Muscle of back (tissue), 11 donors: Measurements from ENCODE around the gene MST1. TPM values are rescaled to one million over a fixed set of nuclear protein-coding genes. Genes with fewer than 3 reads are reported as not detected.

Source experiments
- DNase-seq, 3 donors: peaks; one replicate each; pipeline versions ENCODE4 v3.0.0 to v3.0.0-alpha.2; 2013
- polyA plus RNA-seq, 10 donors: library from polyadenylated mRNA; unstranded; fragments of 120-200 nt; gene quantifications; one replicate each; pipeline ENCODE4 v1.2.1, GENCODE V29; 2013; ENCODE audit not compliant: insufficient read length in 10 of 10

The MST1 gene
- polyA plus RNA-seq, 10 donors, result 5.0 to 14.2 (median 8.1) TPM

DNA sequence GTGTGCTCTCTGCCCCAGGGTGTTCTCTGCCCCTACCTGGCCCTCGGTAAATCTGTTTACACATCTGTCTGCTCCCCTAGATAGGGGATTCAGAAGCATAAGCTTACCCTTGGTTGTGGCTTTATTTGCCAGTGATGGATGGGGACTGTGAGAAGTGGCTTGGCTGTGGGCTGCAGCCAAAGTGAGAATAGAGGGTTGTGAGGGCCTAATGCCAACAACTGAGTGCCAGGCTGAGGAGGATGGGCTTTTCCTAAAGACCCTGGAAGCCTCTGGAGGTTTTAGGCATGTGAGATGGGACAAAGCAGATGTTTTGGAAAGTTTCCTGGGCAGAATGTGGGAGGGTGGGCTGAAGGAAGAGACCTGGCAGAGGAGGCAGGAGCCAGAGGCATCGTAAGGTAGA is 30.6 kb downstream of the MST1 start:
- no peak for DNase-seq

DNA sequence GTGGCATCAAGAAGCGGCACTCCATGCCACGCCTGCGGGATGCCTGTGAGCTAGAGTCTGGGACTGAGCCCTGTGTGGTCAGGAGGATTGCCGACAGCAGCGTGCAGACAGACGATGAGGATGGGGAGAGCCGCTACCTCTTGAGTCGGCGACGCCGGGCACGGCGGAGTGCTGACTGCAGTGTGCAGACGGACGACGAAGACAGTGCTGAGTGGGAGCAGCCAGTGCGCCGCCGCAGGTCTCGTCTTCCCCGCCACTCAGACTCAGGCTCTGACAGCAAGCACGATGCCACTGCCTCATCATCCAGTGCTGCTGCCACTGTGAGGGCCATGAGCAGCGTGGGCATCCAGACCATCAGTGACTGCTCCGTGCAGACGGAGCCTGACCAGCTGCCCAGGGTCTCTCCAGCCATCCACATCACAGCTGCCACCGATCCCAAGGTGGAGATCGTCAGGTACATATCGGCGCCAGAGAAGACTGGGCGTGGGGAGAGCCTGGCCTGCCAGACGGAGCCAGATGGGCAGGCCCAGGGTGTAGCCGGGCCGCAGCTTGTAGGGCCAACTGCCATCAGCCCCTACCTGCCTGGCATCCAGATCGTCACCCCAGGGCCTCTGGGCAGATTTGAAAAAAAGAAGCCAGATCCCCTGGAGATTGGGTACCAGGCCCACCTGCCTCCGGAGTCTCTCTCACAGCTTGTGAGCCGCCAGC is 31.9 kb downstream of the MST1 start:
- no peak for DNase-seq

DNA sequence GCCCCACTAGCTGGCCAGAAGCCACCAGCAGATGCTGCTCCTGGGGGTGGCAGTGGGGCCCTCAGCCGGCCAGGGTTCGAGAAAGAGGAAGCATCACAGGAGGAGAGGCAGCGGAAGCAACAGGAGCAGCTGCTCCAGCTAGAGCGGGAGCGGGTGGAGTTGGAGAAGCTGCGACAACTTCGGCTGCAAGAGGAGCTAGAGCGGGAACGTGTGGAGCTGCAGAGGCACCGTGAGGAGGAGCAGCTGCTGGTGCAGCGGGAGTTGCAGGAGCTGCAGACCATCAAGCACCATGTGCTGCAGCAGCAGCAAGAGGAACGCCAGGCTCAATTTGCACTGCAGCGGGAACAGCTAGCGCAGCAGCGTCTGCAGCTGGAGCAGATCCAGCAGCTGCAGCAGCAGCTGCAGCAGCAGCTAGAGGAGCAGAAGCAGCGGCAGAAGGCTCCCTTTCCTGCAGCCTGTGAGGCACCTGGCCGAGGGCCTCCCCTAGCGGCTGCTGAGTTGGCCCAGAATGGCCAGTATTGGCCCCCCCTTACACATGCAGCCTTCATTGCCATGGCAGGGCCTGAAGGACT is 32.6 kb downstream of the MST1 start:
- peak in 2 of 3 donors; percentile 9 to 77 for DNase-seq

DNA sequence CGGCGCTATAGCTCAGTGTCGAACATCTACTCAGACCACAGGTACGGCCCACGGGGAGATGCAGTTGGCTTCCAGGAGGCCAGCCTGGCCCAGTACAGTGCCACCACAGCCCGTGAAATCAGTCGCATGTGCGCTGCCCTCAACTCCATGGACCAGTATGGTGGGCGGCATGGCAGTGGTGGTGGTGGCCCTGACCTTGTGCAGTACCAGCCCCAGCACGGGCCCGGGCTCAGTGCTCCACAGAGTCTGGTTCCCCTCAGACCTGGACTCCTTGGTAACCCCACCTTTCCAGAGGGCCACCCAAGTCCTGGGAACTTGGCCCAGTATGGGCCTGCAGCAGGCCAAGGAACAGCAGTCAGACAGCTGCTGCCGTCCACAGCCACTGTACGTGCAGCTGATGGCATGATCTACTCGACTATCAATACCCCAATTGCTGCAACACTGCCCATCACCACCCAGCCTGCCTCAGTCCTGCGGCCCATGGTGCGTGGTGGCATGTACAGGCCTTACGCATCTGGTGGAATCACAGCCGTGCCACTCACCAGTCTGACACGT is 33.5 kb downstream of the MST1 start:
- DNase-seq, result no peak

DNA sequence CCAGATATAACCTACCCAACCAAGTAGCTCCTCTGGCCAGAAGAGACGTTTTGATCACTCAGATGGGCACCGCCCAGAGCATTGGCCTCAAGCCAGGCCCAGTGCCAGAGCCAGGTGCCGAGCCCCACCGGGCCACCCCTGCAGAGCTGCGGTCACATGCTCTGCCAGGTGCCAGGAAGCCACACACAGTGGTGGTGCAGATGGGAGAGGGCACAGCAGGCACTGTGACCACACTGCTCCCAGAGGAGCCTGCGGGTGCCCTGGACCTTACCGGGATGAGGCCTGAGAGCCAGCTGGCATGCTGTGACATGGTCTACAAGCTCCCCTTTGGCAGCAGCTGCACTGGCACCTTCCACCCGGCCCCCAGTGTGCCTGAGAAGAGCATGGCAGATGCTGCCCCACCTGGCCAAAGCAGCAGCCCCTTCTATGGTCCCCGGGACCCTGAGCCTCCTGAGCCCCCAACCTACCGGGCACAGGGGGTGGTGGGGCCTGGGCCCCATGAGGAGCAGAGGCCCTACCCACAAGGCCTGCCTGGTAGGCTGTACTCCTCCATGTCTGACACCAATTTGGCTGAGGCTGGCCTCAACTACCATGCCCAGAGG is 34.2 kb downstream of the MST1 start:
- no peak for DNase-seq

DNA sequence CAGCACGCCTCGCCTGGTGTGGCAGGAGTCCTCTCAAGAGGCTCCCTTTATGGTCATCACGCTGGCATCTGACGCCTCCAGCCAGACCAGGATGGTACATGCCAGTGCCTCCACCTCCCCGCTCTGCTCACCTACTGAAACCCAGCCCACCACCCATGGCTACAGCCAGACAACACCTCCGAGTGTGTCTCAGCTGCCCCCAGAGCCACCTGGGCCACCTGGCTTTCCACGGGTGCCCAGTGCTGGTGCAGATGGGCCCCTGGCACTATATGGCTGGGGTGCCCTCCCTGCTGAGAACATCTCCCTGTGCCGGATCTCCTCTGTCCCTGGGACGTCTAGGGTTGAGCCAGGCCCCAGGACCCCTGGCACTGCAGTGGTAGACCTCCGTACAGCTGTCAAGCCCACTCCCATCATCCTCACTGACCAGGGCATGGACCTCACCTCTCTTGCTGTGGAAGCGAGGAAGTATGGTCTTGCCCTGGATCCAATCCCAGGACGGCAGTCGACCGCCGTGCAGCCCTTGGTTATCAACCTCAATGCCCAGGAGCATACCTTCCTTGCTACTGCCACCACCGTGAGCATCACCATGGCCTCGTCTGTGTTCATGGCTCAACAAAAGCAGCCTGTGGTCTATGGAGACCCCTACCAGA is 35.0 kb downstream of the MST1 start:
- no peak for DNase-seq

DNA sequence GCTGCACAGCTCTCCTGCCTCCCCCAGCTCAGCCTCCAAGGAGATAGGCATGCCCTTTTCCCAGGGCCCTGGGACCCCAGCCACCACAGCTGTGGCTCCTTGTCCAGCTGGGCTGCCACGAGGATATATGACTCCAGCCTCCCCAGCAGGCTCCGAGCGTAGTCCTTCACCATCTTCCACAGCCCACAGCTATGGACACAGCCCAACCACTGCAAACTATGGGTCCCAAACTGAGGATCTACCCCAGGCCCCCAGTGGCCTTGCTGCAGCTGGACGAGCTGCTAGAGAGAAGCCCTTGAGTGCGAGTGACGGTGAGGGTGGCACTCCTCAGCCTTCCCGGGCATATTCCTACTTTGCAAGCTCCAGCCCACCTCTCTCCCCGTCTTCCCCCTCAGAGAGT is 35.7 kb downstream of the MST1 start:
- peak in 1 of 3 donors; percentile 57 for DNase-seq

DNA sequence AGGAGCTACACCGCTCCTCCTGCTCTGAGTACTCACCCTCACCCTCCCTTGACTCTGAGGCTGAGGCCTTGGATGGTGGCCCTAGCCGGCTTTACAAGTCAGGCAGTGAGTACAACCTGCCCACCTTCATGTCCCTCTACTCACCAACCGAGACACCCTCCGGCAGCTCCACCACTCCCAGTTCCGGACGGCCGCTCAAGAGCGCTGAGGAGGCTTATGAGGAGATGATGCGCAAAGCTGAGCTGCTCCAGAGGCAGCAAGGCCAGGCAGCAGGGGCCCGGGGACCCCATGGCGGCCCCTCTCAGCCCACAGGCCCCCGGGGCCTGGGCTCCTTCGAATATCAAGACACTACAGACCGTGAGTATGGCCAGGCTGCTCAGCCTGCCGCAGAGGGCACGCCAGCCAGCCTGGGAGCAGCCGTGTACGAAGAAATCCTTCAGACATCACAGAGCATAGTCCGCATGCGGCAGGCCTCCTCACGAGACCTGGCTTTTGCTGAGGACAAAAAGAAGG is 36.3 kb downstream of the MST1 start:
- DNase-seq, result no peak

DNA sequence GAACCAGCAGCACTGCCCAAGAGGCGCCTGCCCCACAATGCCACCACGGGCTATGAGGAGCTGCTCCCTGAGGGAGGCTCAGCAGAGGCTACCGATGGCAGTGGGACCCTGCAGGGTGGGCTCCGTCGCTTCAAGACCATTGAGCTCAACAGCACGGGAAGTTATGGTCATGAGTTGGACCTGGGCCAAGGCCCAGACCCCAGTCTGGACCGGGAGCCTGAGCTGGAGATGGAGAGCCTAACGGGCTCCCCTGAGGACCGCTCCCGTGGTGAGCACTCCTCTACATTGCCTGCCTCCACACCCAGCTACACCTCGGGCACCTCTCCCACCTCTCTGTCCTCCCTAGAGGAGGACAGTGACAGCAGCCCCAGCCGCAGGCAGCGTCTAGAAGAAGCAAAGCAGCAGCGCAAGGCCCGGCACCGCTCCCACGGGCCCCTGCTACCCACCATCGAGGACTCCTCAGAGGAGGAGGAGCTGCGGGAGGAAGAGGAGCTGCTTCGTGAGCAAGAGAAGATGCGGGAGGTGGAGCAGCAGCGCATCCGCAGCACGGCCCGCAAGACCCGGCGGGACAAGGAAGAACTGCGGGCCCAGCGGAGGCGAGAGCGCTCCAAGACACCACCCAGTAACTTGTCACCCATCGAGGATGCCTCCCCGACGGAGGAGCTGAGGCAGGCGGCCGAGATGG is 36.9 kb downstream of the MST1 start:
- DNase-seq, result no peak

DNA sequence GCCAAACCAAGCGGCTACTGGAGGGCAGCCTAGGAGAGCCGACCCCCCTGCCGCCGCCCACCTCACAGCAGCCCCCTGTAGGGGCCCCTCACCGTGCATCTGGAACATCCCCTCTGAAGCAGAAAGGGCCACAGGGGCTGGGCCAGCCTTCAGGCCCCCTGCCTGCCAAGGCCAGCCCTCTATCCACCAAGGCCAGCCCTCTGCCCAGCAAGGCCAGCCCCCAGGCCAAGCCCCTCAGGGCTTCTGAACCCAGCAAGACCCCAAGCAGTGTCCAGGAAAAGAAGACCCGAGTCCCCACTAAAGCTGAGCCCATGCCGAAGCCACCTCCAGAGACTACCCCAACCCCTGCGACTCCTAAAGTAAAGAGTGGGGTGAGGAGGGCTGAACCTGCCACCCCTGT is 38.6 kb downstream of the MST1 start:
- DNase-seq, result no peak

DNA sequence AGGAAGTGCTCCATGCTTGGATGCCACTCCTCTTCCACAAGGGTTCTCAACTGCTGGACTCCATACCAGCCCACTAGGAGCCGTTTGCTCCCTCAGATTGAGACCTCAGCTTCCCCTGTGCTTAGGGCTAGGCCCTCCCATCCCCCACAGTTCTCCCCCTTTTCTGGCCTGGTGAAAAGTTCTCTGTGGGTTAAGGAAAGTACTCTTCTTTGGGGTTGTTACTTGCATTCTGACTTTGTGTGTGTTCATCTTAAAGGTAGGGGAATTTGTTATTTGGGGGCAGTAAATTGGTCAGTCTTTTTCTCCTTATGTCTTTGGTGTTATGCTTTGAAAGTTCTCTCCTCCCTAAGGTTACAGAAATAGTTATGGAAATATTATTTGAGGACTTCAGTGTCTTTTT is 39.1 kb downstream of the MST1 start:
- no peak for DNase-seq

DNA sequence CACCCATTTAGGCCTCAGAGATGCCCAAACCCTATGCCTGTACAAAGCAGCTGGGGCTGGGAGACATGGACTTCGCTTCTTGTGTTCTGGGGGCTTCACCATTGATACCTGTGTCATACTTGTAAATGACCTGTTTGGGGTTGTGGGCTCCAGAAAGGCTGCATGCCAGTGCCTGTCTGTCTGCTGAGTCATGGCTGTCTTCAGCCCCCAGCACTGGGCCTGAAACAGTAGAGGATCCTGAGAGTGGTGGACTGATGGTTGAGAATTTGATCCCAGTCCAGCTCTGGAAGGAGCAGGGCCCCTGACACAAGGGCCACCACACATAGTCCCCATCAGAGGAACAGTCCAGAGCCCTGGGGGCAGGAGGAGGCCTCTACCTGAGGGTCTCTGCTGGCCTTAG is 39.7 kb downstream of the MST1 start:
- DNase-seq, result no peak

DNA sequence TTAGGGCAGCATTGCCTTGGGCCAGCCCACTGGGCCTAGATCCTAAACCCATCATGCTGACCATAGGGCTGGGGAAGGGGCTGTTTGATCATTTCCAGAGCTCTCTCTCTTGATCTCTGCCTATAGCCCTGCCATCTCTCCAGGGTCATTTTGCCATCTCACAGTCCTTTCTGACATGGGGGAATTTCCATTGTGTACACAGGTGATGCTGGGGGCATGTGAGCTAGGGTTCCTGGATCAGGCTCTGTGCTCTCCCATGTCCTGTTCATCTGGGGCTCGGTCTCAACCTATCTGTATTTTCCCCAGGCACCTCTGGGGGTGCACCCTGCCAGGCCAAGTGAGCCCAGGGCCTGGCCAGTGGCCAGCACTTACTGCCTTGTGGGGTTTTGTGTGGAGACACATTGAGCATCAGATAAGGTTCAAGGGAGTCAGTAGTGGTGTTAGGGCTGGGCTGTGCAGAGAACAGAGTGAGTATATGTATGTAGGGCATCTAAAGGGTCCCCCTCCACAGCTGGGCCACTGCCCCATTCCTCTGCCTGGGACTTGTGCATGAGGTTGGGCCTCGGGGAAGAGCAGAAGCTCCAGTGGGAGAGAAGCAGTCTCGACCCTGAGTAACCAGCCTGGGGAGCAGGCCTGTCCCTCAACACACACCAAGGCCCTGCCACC is 40.8 kb downstream of the MST1 start:
- DNase-seq, result no peak

DNA sequence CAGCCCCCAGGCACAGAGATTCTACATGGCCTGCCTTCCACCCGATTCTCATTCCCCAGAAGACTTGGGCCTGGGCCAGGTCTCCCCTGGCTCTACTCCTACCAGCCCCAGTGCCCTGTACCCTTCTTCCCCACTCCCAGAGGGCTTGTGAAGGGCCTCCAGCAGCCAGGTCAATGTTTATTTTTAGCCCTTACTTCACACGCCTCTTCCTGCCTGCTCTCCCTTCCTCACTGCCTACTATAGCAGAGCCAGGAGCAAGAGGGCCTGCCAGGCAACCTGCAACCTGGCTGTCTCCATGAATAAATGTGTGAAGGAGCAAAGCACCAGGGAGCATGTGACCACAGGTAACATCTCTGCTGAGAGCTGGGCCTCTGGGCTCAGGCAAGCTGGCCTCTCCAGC is 41.5 kb downstream of the MST1 start:
- DNase-seq, result peak in 1 of 3 donors; percentile 22

DNA sequence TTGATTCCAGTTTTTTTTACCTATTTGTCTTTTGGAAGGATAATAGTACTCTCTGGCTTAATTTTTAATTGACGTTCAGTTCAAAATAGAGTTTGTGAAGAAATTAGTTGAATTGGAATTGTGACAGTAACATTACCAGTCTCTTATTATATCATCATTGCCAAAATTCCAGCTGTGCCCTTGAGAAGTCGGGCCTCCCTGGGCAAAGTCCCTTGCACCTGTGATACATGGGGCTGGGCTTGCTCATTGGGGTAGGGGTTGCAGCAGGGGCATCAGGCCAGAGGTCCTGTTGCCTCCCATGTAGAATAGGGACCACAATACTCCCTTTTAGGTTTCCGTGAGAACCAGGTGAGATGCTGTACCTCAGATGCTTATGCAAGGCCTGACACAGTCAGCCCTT is 43.0 kb downstream of the MST1 start:
- no peak for DNase-seq

DNA sequence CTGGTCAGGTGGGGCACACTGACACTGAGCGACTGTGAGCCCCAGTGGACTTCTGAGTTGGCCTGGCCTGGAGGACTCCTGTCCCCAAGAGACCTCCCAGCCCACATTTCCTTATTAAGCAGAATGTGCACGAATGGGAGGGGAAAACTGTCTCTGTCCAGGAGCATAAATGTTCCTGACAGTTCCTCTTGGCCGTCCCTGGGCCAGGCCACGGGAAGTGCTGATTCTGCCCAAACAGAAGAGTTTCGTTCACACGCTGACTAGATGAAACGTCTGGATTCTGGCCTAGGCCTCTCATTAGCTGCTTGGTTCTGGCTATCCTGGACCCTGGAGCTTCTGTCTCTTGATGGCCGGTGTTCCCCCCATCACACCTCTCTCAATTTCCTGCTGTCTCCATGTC is 44.6 kb downstream of the MST1 start:
- no peak for DNase-seq

DNA sequence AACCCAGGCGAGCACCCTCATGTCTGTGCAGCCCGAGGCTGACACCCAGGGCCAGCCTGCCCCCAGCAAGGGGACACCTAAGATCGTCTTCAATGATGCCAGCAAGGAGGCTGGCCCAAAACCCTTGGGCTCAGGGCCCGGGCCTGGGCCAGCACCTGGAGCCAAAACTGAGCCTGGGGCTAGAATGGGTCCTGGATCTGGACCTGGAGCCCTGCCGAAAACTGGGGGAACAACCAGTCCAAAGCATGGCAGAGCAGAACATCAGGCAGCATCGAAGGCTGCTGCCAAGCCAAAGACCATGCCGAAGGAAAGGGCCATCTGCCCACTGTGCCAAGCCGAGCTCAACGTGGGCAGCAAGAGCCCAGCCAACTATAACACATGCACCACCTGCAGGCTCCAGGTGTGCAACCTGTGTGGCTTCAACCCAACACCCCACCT is 46.5 kb downstream of the MST1 start:
- no peak for DNase-seq

DNA sequence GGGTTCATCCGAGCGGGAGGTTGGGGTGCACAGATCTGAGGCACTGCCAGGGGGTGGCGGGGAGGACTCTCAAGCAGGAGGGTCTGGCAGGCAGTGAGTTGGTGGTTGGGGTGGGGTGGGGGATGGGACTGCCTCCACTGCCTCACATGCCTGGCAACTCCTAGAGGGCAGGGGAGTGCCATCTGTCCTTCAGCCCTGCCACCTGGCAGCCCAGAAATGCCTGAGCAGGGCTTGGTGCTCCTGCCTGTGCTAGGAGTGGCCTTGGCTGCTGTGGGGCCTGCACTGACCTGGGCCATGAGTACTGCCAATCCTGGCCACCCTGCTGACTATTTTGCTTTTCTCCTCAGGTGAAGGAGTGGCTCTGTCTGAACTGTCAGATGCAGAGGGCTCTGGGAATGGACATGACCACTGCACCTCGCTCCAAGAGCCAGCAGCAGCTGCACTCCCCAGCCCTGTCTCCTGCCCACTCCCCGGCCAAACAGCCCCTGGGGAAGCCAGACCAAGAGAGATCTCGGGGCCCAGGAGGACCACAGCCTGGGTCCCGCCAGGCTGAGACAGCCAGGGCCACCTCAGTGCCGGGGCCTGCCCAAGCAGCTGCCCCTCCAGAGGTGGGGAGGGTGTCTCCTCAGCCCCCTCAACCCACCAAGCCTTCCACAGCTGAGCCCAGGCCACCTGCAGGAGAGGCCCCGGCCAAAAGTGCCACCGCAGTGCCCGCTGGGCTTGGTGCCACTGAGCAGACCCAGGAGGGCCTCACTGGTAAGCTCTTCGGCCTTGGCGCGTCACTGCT is 47.2 kb downstream of the MST1 start:
- DNase-seq, result no peak

DNA sequence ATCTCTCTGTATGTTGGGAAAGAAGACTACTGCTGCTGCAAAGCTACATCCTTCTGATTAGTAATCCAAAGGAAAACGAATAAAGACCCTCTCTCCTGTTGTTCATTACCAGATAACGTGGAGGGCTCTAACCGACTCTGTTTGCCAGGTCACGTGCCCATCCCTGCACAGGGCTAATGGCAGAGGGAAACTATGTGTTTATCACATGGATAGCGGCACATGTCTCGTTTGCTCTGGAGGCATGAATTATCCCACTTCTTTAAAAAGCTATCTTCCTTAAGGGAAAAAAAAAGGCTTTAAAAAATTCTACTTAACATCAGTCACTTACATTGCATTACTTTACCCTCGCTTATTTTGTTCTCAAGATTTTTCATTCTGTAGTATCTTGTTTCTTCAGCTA is 48.0 kb downstream of the MST1 start:
- no peak for DNase-seq

DNA sequence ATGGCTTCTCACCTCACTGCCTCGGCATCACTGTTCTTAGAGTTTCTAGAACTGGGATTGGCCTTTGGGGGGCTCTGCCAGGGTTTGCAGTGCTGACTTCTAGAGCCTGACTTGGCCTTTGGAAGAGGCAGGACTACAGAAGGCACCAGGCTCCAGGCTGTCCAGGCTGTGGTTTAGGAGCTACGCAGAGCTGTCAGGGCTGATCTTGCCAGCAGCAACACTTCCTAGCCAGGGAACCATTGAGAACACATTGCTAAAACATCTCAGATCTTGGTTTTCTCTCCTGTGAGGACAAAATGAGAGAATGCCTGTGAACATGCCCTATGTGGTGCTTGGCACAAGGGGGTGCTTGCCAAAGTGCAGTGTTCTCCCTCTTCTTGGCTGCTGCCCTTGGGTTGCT is 49.7 kb downstream of the MST1 start:
- DNase-seq, result no peak
